Vagina (tissue), 2 donors: ENCODE measurements around the gene RABGAP1L. TPM values are rescaled to one million over a fixed set of nuclear protein-coding genes. Genes with fewer than 3 reads are reported as not detected.
"Not testable (repeated sequence)": the region's sequence is repeated elsewhere in the genome, so short reads cannot be mapped to it uniquely, and the experiment has no call there.

ENCODE experiments used
- DNase-seq, 2 donors: peaks; one replicate each; pipeline ENCODE4 v3.0.0-alpha.2; 2017; ENCODE audit errors: extremely low spot score in 2 of 2
- H3K27ac ChIP-seq: fragments of 200-600 bp; sonication (generic); one replicate; pipeline ENCODE4 v1.5.1; 2019
- H3K27me3 ChIP-seq: fragments of 200-600 bp; sonication (generic); one replicate; pipeline ENCODE4 v1.5.1; 2019
- H3K36me3 ChIP-seq, 2 donors: fragments of 200-600 bp; sonication (generic); one replicate each; pipeline ENCODE4 v1.5.1; 2017 to 2019
- H3K4me1 ChIP-seq: fragments of 200-600 bp; sonication (generic); one replicate; pipeline ENCODE4 v1.5.1; 2019
- H3K4me3 ChIP-seq, 2 donors: fragments of 200-600 bp; sonication (generic); 1 replicate in 1 of 2; 2 replicates in 1 of 2; pipeline ENCODE4 v1.5.1; 2016 to 2019
- H3K9me3 ChIP-seq: fragments of 200-600 bp; sonication (generic); one replicate; pipeline ENCODE4 v1.5.1; 2019
- POLR2A ChIP-seq, 2 donors: fragments of 450-650 bp; IDR thresholded peaks; one replicate each; pipeline ENCODE4 v1.6.1; 2017; ENCODE audit warnings: antibody characterized with exemption in 2 of 2, mild to moderate bottlenecking in 2 of 2, moderate library complexity in 2 of 2
- POLR2AphosphoS5 ChIP-seq, 2 donors: sonication (generic); formaldehyde crosslinking; IDR thresholded peaks; one replicate each; pipeline ENCODE4 v1.9.0; 2017; ENCODE audit warnings: antibody characterized with exemption in 2 of 2, mild to moderate bottlenecking in 2 of 2, low read depth in 1 of 2; ENCODE audit not compliant: insufficient read depth in 1 of 2
- intact Hi-C: fragments of 100-400 bp; cut with DNase I; formaldehyde crosslinking; loops from one replicate; pipeline ENCODE4 v1.15.1; 2023
- total RNA-seq: library from RNA; depleted of rRNA; stranded (reverse); fragments of >200 nt; gene quantifications from one replicate; pipeline ENCODE4 v1.2.3, GENCODE V29; 2016
- TF ChIP-seq, protein P1 (sequence below), 3 experiments: fragments of 450-650 bp in 2 of 3; fragments of 200-600 bp in 1 of 3; sonication (generic) in 1 of 3; IDR thresholded peaks; one replicate each; pipeline ENCODE4 v1.5.1; 2017 to 2019; ENCODE audit warnings: antibody characterized with exemption in 3 of 3, mild to moderate bottlenecking in 2 of 3, moderate library complexity in 2 of 3

The RABGAP1L gene
- total RNA-seq, 1 donor from 2014 or later = 40.0 TPM

DNA sequence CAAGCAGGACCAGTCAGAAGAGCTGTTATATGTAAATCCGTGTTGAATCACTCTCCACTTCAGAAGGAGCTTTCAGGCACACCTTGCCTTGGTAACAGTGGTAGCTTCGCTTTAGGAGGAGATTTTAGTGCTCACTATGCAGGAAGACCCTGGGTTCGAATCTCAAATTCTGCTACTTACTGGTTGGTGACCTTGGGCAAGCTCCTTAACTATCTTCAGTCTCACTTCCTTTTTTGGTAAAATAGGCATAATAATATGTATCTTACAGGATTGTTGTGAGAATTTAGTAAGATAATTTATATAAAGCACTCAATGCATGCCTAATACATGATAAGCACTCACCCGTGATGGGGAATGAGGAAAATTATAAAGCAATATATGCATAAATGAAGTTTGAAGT, 241.8 kb downstream of the RABGAP1L start:
- Histone ChIP-seq H3K27ac (no peak overlapping the region), H3K36me3 (no peaks in the 10 kb centered on the region), H3K4me1 (no peaks in the 10 kb centered on the region), H3K27me3 (no peaks in the 10 kb centered on the region), H3K4me3 (no peak overlapping the region), H3K9me3 (no peaks in the 10 kb centered on the region)
- intact Hi-C loops = no loop called here
- TF ChIP-seq POLR2AphosphoS5 (IDR thresholded peaks at IDR 0.05; ENCODE audit: insufficient read depth in 1 of 2, low read depth in 1 of 2) (no peak), POLR2A (IDR thresholded peaks at IDR 0.05) (no peak)
- TF ChIP-seq, protein P1, sequence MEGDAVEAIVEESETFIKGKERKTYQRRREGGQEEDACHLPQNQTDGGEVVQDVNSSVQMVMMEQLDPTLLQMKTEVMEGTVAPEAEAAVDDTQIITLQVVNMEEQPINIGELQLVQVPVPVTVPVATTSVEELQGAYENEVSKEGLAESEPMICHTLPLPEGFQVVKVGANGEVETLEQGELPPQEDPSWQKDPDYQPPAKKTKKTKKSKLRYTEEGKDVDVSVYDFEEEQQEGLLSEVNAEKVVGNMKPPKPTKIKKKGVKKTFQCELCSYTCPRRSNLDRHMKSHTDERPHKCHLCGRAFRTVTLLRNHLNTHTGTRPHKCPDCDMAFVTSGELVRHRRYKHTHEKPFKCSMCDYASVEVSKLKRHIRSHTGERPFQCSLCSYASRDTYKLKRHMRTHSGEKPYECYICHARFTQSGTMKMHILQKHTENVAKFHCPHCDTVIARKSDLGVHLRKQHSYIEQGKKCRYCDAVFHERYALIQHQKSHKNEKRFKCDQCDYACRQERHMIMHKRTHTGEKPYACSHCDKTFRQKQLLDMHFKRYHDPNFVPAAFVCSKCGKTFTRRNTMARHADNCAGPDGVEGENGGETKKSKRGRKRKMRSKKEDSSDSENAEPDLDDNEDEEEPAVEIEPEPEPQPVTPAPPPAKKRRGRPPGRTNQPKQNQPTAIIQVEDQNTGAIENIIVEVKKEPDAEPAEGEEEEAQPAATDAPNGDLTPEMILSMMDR (IDR thresholded peaks at IDR 0.05) = no peak
- DNase-seq = no peak

DNA sequence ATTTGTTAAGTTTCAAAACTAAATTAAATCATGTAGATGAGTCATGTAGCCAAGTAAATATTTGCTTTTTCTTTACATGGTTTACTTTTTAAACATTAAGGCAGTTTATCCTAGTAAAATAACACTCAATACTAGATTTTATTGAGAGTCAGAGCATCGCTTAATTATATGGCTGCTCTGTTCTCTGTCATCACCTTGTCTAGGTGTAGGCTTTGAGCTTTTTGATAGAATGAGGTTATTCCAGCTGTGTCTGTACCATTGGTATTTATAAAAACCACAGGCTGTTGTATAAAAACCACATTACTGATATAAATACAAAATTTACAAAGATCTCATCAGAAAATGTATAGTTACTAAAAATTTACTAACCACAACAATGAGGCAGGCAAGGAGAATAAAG, 245.9 kb downstream of the RABGAP1L start:
- no peaks in the 10 kb centered on the region for H3K9me3 ChIP-seq
- no peak overlapping the region for H3K27ac ChIP-seq
- intact Hi-C loops = no loop called here
- no peaks in the 10 kb centered on the region for H3K27me3 ChIP-seq
- H3K4me1 ChIP-seq = no peaks in the 10 kb centered on the region
- TF ChIP-seq POLR2AphosphoS5 (IDR thresholded peaks at IDR 0.05; ENCODE audit: insufficient read depth in 1 of 2, low read depth in 1 of 2) (no peak), POLR2A (IDR thresholded peaks at IDR 0.05) (no peak)
- TF ChIP-seq, protein P1 (IDR thresholded peaks at IDR 0.05) = no peak
- DNase-seq = no peak
- no peaks in the 10 kb centered on the region for H3K36me3 ChIP-seq
- H3K4me3 ChIP-seq = no peak overlapping the region

DNA sequence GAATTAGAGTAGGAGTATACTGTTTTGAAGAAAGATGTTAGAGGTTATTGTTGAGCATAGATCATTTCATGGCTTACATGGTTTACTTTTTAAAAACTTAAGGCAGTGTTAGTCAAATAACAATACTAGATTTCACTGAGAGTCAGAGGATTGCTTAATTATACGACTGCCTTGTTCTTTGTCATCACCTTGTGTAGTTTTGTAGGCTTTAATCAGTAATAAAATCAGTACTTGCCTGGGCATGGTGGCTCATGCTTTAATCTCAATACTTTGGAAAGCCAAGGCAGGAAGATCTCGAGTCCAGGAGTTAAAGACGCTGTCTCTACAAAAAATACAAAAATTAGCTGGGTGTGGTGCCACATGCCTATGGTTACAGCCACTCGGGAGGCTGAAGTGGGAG, 247.1 kb downstream of the RABGAP1L start:
- TF ChIP-seq, protein P1 (IDR thresholded peaks at IDR 0.05) = no peak
- TF ChIP-seq POLR2AphosphoS5 (IDR thresholded peaks at IDR 0.05; ENCODE audit: insufficient read depth in 1 of 2, low read depth in 1 of 2) = peak in 1 of 2 donors; percentile 31
- Histone ChIP-seq H3K9me3 (no peaks in the 10 kb centered on the region), H3K4me3 (no peak overlapping the region), H3K4me1 (no peaks in the 10 kb centered on the region), H3K27ac (no peak overlapping the region), H3K27me3 (no peaks in the 10 kb centered on the region), H3K36me3 (no peaks in the 10 kb centered on the region)
- intact Hi-C loops = no loop called here
- DNase-seq = no peak

DNA sequence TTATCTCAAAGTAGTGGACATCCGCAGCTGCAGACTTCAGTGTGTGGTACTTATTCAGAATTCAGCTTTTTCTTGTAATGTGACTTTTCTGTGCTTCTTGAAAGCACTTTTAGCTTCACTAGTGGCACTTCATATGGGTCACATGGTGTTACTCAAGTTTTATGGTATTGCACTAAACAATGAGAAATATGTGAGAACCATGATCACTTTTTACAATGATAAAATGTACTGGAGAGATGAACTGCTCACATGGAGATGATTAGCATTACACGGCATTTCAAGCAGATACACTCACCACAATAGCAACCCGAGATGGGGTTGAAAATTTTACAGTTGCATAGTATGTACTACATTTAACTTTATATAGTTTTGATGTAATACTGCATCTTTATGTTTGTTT, 248.3 kb downstream of the RABGAP1L start:
- Histone ChIP-seq H3K27ac (no peak overlapping the region), H3K36me3 (no peaks in the 10 kb centered on the region), H3K9me3 (no peaks in the 10 kb centered on the region), H3K27me3 (no peaks in the 10 kb centered on the region), H3K4me3 (no peak overlapping the region), H3K4me1 (no peaks in the 10 kb centered on the region)
- no peak for TF ChIP-seq POLR2A (IDR thresholded peaks at IDR 0.05)
- no peak for TF ChIP-seq POLR2AphosphoS5 (IDR thresholded peaks at IDR 0.05; ENCODE audit: insufficient read depth in 1 of 2, low read depth in 1 of 2)
- TF ChIP-seq, protein P1 (IDR thresholded peaks at IDR 0.05) = no peak
- no peak for DNase-seq
- intact Hi-C loops = no loop called here

DNA sequence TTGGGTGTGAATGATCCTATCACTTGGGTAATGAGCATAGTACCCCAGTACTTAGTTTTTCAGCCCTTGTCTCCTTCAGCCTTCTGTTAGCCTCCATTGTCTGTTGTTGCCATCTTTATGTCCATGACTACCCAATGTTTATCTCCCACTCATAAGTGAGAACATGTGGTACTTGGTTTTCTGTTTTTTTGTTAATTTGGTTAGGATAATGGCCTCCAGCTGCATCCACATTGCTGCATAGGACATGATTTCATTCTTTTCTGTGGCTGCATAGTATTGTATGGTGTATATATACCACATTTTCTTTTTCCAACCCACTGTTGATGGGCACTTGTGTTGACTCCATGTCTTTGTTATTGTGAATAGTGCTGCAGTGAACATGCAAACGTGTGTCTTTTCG, 248.8 kb downstream of the RABGAP1L start:
- Histone ChIP-seq H3K36me3 (no peaks in the 10 kb centered on the region), H3K4me1 (no peaks in the 10 kb centered on the region), H3K27me3 (no peaks in the 10 kb centered on the region), H3K27ac (no peak overlapping the region), H3K9me3 (no peaks in the 10 kb centered on the region), H3K4me3 (no peak overlapping the region)
- DNase-seq = no peak
- TF ChIP-seq, protein P1 (IDR thresholded peaks at IDR 0.05) = no peak
- TF ChIP-seq POLR2AphosphoS5 (IDR thresholded peaks at IDR 0.05; ENCODE audit: insufficient read depth in 1 of 2, low read depth in 1 of 2) (no peak), POLR2A (IDR thresholded peaks at IDR 0.05) (no peak)
- intact Hi-C loops = no loop called here

DNA sequence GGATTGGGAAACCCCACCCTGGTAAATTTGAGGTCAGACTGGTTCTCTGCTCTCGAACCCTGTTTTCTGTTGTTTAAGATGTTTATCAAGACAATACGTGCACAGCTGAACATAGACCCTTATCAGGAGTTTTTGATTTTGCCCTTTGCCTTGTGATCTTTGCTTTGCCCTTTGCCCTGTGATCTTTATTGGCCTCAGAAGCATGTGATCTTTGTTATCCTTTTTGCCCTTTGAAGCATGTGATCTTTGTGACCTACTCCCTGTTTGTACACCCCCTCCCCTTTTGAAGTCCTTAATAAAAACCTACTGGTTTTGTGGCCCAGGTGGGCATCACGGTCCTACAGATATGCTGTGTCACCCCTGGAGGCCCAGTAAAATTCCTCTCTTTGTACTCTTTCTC, 250.5 kb downstream of the RABGAP1L start:
- intact Hi-C loops, H3K27ac ChIP-seq, H3K9me3 ChIP-seq, DNase-seq, H3K27me3 ChIP-seq, H3K4me3 ChIP-seq, H3K36me3 ChIP-seq, H3K4me1 ChIP-seq: not testable (repeated sequence)
